CD1c-positive myeloid dendritic cell (primary cell): ENCODE data around the gene LRRC3.

Experiments
- DNase-seq: peaks from one replicate; pipeline ENCODE4 v3.0.0-alpha.2; 2016; ENCODE audit errors: extremely low spot score

Gene LRRC3

DNA sequence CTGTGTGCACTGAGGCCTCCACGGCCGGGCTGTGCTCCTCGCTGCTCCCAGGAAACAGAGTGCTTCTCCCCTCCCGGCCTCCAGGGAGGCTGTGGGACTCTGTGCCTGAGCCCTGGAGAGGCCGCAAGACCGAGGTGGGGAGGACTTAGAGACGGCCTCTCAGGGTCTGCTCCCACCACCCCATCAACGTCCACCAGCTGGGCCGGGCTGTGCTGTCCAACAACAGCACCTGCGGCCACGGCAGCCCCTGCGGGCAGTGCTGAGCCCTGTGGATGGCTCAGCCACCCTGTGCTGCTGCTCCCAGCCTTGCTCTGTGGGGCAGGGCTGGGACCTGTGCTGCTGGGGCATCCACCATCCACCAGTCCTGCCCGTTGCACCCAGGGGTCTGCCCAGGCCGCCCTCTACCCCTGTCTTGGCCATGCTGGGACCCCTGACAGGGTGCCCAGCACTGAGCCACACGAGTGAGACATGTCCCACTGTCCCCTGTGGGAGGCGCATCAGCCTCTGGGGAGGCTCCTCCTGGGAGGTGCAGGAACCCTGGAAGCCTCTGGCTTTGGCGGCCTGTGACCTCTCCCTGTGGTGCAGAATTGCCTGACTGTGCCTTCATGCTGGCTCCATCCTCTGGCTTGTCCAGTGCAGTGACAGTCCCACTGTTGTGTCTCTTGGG lies 31.2 kb upstream of the LRRC3 start:
- no peak for DNase-seq

DNA sequence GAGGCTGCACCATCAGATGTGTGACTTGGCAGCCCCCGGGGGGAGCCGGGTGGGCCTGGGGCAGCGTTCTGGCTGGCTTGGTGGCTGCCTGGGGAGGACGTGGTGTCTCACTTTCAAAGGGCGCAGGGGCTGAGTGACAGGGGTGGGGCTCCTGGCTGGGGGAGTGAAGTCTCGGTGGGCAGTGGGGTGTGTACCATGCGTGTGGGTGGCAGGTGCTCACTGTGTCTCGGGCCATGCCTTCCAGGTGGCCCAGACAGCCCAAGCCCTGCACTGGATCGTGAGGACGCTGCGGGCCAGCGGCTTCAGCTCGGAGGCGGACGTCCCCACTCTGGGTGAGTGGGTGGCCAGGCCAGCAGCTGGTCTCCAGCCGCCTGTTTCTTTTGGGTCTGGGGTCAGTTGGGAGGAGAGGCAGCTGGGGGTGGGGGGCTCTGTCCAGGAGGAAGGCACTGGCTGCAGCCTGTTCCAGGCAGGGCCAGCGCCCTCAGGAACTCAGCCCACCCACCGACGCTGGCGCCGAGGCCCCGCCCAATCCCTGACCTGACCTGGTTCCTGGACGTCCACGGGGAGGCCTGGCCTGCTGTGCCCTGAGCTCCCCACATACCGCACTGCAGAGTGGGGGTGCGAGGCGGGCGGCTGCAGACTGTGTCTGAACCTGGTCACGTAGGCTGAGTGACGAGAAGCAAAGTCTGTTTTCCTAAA lies 30.6 kb upstream of the LRRC3 start:
- DNase-seq: no peak

DNA sequence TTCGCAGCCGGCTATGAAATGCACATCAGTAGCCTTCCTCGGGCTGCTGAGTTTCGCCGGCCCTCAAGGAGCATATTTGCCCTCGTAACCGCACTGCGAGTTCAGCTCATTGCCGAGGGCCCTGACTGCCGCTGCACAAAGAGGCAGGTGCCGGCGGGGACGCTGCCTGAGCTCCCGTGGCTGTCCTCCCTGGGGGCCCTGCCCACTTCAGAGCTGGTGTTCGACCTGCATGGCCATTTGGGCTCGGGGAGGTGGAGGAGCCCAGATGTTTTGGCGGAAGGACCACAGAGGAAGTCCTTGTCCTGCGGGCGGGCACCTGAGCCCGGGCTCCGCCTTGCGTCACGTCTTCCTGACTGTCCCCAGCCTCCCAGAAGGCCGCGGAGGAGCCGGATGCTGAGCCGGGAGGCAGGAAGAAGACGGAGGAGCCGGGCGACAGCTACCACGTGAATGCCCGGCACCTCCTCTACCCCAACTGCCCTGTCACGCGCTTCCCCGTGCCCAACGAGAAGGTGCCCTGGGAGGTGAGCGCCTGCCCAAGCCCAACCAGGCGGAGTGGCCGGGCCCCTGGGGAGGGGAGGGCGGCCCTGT lies 29.9 kb upstream of the LRRC3 start:
- no peak for DNase-seq

DNA sequence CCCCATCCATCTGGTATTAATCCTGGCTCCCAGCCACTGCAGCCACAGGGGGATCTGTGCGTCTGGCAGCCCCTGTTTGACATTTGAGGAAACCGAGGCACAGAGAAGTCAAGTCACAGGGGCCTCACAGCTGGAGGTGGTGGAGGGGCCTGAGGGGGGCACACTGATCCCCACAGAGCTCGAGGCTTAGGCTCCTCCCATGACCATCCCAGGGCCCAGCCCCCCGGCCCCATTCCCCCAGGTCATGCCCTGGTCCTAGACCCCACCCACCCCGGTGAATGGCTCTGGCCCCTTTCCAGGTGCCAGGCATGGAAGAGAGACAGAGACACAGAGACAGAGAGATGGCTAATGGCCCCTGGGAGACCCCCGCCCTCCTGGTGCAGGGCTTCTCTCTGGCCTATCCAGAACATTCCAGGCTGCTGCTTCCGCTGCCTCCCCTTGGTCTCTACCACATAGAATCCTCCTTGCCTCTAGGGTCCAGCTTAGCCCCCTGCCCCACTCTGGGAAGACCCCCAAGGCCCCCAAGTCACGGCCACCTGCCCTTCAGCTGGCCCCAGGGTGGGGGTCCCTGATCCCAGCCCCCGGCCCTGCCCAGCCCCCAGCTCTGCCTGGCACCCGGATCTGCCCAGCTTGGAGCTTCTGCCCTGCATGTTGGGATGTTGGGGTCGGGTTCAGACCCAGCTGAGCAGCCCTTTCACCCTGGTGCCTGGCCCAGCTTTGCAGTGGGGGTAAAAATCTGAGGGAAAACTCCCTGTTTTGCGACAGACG lies 29.2 kb upstream of the LRRC3 start:
- DNase-seq: no peak

DNA sequence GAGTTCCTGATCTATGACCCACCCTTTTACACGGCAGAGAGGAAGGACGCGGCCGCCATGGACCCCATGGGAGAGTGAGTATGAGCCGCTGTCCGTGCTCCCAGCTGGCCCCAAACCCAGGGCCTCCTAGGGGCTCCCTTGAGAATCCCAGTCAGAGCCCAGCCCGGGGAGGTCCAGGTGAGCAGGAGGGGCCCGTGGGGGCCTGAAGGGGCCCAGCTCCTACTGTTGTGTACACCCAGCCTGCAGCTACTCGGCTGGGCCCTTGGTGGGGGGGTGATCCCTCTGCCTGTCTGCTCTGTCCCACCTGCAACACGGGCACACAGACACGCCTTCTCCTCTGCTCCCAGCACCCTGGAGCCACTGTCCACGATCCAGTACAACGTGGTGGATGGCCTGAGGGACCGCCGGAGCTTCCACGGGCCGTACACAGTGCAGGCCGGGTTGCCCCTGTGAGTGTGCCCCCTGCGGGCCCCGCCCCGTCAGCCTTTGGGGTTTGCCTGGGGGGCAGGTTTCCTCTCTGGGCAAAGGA lies 28.6 kb upstream of the LRRC3 start:
- DNase-seq: no peak

DNA sequence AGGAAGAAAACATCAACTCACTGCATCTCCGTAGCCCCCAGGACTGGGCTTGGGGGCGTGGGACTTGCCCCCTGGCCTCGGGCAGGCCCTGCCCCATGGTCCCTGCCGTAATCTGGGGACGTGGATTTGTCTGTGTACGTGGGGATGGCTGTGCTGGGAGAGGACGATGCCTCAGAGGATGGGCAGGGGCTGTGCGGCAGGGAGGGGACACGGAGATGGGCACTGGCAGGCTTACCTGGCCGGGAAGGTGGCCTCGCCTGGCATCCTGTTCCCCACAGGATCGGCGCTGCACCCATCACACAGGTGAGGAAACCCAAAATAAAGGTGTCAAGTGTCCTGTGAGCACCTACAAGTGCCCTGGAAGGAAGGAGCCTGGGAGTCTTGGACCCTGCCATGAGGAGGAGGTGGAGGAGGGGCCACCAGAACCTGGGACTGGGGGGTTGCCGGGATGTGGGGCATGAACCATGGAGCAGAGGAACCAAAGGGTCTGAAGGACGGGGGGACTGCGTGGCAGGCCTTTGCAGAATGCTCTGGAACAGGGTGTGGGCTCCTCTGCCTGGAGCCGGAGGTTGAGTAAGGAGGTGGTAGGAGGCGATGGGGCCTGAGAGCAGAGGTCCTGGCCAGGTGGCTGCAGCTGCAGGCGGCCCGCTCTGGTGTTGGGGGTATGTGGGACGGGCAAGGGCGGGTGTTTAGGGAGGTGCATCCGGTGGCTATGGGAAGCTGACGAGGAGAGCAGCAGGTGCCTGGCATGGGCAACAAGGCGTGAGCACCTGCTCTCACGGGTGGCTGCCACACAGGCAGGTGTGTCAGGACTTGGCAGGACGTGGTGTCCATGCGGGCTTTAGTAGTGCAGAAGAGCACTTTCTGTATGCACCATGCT lies 27.8 kb upstream of the LRRC3 start:
- no peak for DNase-seq

DNA sequence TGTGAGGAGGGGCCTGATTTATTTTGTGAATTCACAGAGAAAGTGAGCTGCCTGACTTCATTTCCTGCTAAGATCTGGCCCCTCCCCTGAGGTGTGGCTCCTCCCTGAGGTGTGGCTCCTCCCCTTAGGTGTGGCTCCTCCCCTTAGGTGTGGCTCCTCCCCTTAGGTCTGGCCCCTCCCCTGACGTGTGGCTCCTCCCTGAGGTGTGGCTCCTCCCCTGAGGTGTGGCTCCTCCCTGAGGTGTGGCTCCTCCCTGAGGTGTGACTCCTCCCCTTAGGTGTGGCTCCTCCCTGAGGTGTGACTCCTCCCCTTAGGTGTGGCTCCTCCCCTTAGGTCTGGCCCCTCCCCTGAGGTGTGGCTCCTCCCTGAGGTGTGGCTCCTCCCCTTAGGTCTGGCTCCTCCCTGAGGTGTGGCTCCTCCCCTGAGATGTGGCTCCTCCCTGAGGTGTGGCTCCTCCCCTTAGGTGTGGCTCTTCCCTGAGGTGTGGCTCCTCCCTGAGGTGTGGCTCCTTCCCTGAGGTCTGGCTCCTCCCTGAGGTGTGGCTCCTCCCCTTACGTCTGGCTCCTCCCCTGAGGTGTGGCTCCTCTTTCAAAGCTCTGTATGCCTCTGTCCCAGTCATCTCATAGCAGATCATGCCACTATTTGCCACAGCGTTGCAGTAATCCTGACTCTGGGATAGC lies 26.9 kb upstream of the LRRC3 start:
- DNase-seq: peak; percentile 50

DNA sequence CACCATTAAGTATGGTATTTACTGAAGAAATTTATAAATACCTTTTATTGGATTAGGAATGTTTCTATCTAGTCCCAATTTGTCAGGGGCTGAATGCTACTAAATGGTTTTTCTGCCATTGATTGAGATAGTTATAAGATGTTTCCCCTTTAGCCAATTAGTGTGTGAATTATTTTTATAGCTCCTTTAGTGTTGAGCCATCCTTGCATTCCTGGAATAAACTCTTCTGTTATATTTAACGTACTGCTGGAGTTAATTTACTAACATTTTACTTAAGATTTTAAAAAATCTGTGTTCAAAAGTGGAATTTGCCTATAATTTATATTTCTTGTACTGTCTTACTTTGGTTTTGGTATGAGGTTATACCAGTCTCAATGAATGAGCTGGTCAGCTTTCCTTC lies 25.4 kb upstream of the LRRC3 start:
- DNase-seq: no peak

DNA sequence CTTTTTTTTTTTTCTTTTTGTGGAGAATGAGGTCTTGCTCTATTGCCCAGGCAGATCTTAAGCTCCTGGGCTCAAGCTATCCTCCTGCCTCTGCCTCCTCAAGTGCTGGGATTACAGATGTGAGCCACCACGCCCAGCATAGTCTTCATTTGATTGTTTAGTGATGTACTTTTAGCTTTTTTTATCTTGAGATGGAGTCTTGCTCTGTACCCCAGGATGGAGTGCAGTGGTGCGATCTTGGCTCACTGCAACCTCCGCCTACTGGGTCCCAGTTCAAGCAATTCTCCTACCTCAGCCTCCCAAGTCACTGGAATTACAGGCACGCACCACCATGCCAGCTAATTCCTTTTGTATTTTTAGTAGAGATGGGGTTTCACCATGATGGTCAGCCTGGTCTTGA lies 24.0 kb upstream of the LRRC3 start:
- no peak for DNase-seq

DNA sequence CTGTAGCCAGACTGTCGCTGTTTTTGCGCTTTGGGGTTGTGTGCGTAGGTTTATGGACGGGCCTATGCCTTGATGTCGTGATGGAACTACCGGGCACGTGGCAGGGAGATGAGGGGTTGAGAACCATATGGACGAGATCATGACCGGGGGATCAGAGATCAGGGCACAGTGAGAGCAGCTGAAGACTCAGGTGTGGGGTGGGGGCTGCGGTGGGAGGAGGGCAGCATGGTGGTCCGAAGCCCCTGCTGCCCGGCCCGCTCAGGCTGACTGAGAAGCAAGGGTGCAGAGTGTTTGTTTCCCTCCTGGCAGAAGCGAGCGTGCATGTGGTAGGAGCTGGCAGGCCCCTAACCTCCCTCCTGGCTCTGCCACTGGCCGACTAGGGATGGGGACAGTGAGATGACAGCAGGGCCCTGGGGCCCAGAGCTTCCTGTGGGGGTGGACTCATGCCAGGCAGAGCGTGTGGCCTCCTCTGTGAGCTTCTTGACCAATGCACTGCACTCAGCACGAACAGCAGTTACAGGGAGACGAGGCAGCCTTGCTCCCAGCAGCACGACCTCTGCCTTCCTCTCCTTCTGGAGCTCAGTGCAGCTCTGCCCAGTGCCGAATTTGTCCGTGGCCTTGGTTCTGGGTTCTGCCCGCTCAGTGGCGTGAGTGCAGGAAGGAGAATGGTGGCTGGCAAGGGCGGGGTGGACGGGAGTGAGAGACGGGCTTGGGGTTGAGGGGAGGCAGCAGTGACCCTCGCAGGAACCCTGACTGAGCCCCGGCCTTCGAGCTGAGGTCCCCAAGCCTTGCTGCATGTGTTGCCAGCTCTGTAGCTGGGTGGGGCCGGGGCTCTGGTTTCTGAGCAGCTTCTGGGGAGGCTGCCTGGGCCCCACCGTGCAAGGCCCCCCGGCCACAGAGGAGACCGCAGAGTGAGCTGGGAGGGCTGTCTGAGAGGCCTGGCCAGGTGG lies 22.2 kb upstream of the LRRC3 start:
- DNase-seq: no peak

DNA sequence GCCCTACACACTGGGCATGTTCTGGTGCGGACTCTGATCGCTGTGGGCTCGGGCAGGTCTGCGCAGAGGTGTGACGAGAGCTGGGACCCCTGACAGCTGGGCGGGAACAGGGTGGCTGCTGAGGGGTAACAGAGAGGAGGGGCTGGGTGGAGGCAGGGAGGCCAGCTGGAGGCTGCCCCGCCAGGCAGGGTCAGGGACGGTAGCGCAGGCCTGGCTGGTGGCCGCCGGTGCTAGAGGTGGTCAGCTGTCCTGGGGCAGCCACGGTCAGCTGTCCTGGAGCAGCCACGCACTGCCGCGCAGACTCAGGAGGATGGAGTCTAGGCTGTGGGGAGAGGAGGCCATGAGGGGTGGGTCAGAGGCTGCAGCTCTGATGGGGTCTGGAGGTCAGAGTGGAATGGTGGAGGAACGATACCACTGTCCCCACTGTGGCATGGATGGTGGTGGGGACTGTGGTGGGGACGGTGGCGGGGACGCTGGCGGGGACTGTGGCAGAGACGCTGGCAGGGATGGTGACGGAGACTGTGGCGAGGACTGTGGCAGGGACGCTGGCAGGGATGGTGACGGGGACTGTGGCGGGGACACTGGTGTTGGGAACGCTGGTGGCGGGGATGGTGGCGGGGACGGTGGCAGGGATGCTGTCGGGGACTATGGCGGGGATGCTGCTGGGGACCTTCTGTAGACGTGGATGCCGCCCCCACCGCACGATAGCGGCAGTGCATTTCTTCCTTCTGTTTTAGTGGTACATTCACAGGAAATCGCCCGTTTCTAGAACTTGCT lies 21.3 kb upstream of the LRRC3 start:
- DNase-seq: no peak

DNA sequence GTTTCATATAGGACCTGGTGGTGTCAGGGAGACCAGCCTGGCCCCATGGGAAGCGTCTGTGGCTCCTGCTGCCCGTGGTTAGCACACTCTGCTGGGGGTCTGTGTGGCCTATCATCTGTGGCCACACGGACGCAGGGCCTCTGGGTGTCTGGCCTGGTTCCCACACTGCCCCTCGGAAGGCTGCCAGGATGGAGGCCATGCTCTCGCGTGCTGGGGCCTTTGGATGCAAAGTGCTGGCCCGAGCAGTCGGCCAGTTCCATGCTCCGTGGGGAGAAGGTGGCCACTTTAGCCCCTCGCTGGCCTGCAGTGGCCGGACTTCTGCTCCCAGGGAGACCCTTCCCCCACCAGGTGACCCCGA lies 20.8 kb upstream of the LRRC3 start:
- DNase-seq: no peak

DNA sequence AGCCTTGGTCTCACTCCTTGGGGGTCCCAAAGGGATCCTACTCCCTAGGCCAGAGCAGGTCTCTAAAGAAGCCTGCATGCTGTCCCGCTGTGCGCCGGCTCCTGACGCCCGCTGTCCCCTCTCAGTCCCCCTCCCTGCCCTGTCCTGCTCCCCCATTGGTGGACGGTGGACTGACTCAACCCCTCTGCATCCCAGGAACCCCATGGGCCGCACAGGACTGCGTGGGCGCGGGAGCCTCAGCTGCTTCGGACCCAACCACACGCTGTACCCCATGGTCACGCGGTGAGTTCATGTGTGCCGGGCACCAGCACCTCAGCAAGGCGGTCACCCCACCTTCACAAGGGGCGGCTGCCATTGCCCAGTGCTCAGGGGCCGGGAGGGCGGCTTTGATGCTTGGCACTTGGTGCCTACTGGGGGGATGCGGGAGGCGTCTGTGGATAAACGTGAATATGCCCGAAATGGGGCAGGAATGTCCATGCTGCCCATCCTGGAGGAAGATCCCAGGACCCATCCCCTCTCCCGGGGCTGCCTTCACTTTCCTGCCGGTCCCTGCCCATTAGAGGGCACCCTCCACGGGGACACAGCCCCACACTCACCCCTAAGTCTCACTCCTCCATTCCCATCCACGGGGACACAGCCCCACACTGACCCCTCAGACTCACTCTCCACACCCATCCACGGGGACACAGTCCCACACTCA lies 20.2 kb upstream of the LRRC3 start:
- no peak for DNase-seq

DNA sequence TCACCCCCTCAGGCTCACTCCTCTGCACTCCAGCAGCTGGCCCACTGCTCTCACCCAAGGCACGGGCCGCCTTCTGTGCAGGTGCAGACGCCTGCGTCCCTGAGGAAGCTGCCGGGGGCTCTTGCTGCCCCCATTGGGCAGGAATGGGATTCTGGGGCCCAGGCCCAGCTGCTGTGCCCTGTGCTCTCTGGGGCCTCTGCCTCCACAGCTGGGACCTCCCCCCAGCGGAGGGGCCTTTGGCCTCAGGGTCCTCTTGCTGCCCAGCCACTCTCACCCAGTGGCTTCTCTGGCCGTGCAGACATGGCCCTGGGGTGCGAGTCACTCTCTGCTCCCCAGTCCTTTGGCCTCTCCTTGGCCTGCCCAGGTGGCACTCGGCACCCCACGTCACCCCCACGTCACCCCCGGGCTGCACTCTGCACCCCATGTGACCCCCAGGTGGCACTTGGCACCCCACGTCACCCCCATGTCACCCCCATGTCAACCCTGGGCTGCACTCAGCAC lies 19.1 kb upstream of the LRRC3 start:
- DNase-seq: no peak

DNA sequence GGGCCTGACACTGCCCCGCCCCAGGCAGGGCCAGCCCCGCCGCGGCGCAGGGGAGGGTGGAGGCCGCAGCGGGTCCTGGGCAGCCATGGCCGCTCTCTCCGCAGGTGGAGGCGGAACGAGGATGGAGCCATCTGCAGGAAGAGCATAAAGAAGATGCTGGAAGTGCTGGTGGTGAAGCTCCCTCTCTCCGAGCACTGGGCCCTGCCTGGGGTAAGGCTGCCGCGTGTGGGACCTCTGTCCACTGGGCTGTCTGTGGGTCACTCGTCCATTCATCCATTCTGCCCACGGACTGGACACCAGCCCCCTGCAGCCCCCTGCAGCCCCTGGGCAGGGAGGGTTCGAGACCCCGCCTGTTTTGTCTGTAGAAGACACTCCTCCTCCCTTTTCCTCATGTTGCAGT lies 18.4 kb upstream of the LRRC3 start:
- no peak for DNase-seq

DNA sequence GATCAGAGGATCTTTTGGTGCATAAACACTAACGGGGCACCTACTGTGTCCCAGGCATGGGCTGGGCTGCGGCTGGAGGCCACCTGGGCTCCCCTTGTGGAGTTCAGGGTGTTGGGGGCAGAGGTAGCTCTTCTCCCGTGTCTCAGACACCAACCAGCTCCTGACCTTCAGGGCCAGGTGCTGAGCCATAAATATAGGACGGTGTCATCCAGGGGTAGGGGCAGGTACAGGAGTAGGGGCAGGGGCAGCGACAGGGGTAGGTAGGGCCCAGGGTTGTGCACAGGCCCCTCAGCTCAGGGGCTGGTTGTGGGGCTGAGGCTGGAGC lies 18.0 kb upstream of the LRRC3 start:
- no peak for DNase-seq

DNA sequence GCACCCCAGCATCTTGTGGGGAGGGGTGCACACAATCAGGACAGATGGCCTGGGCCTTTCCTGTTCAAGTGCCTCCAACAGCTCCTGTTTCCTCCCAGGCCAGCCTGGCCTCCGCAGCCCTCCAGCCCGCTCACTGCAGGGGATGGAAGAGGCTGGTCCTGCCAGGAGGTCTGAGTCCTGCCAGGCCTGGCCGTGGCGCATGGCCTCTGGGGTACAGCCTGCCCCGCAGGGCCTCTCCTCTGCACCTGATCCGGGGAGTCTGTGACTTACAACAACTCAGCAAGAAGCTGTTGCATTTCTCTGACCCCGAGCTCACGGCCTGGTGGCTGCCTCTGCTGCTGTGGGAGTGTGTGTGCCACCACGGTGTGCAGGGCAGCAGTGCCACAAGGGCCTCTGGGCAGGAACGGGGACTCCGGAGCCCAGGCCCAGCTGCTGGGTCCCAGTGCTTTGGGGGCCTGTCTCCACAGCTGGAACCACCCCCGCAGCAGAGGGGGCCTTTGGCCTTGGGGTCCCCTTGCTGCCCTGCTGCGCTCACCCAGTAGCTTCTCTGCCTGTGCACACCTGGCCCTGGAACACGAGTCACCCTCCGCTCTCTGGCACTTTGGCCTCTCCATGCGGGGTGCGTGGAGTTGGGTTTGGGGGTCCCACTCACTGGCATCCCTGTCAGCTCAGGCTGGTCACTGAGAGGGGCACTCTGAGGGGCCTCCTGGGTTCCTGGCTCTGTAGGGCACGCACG lies 17.4 kb upstream of the LRRC3 start:
- DNase-seq: no peak
